LNCaP clone FGC (cell line): ENCODE results near the gene SLC35F5.
"Not testable (repeated sequence)": the region's sequence is repeated elsewhere in the genome, so short reads cannot be mapped to it uniquely, and the experiment has no call there.

Experiments
- DNase-seq: peaks from one replicate; pipeline ENCODE4 v3.0.0-alpha.2; 2011; ENCODE audit warnings: low read depth
- H3K4me3 ChIP-seq: 2 replicates; pipeline ENCODE4 v1.5.1; 2011; ENCODE audit warnings: mild to moderate bottlenecking, low read depth, low read length, control low read depth
- TF ChIP-seq, protein P1 (sequence below): IDR thresholded peaks from 2 replicates; pipeline ENCODE4 v1.5.1; 2012; ENCODE audit warnings: mild to moderate bottlenecking; ENCODE audit not compliant: control insufficient read depth, insufficient read depth; ENCODE audit errors: extremely low read depth

SLC35F5 gene

DNA sequence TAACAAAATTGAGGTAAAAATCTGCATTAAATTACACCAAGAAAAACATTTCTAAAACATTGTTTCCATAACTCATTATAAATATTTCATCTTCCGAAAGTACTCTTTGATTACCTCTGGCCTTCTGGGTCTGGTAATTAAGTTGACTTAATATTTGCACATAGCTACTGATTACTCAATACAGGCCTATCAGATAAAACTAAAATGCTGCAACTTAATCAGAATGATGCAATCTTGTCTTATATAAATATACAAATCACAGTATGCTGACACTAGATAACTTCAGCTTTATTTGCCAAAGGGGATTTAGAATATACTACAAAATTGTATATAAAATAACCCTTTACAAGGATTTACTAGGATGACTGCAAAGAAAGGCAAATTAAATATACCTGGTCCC lies 49.3 kb downstream of the SLC35F5 start:
- peak; percentile 78 for DNase-seq
- TF ChIP-seq, protein P1, sequence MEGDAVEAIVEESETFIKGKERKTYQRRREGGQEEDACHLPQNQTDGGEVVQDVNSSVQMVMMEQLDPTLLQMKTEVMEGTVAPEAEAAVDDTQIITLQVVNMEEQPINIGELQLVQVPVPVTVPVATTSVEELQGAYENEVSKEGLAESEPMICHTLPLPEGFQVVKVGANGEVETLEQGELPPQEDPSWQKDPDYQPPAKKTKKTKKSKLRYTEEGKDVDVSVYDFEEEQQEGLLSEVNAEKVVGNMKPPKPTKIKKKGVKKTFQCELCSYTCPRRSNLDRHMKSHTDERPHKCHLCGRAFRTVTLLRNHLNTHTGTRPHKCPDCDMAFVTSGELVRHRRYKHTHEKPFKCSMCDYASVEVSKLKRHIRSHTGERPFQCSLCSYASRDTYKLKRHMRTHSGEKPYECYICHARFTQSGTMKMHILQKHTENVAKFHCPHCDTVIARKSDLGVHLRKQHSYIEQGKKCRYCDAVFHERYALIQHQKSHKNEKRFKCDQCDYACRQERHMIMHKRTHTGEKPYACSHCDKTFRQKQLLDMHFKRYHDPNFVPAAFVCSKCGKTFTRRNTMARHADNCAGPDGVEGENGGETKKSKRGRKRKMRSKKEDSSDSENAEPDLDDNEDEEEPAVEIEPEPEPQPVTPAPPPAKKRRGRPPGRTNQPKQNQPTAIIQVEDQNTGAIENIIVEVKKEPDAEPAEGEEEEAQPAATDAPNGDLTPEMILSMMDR, result no peak

GRCh38 chr2:113705982-113706523 lies 50.4 kb downstream of the SLC35F5 start:
- TF ChIP-seq, protein P1, result no peak
- H3K4me3 ChIP-seq, result no peak overlapping the region
- DNase-seq, result no peak

More for the DNA sequence above, 49.3 kb downstream of the SLC35F5 start:
- no peak overlapping the region for H3K4me3 ChIP-seq

DNA sequence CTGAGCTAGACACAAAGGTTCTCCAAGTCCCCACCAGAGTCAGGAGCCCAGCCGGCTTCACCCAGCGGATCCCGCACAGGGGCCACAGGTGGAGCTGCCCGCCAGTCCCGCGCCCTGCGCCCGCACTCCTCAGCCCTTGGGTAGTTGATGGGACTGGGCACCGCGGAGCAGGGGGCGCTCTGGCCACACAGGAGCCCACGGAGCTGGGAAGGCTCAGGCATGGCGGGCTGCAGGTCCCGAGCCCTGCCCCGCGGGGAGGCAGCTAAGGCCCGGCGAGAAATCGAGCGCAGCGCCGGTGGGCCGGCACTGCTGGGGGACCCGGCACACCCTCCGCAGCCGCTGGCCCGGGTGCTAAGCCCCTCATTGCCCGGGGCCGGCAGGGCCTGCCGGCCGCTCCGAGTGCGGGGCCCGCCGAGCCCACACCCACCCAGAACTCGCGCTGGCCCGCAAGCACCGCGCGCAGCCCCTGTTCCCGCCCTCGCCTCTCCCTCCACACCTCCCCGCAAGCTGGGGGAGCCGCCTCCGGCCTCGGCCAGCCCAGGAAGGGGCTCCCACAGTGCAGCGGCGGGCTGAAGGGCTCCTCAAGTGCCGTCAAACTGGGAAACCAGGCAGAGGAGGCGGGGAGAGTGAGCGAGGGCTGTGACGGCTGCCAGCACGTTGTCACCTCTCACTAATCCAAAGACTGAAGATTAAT lies 52.0 kb downstream of the SLC35F5 start:
- not testable (repeated sequence) for DNase-seq

DNA sequence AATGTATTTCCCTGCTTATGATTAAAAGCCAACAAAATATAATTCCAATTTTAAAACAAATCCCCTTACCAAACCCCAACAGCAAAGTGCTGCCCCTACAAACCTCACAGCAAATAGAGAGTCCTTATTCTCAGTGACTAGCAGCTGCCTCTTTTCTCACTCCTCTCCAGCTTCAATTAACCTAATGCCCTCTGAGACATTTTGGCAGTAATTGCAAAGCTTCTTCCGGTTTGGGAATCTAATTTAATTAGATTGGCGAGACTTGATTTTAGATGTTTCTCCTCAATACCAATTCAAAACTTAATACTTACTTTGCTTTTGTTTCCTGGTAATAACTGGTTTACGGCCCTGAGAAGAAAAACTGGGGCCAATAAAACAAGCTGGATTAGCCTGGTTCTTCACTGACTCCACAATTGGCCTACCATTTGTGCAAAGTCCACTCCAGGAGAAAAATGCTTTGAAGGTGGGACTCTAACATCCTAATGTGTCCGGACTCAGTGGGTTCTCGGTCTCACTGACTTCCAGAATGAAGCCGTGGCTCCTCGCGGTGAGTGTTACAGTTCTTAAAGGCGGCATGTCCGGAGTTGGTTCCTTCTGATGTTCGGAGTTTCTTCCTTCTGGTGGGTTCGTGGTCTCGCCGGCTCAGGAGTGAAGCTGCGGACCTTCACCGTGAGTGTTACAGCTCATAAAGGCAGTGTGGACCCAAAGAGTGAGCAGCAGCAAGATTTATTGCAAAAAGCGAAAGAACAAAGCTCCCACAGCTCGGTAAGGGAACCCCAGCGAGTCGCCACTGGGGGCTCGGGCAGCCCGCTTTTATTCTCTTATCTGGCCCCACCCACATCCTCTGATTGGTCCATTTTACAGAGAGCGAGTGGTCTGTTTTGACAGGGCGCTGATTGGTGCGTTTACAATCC lies 52.8 kb downstream of the SLC35F5 start:
- H3K4me3 ChIP-seq, result no peak overlapping the region
- DNase-seq, result no peak
- TF ChIP-seq, protein P1, result no peak

More for the DNA sequence above, 52.0 kb downstream of the SLC35F5 start:
- H3K4me3 ChIP-seq, result not testable (repeated sequence)

- TF ChIP-seq, protein P1, result no peak
- DNase-seq, result no peak
- H3K4me3 ChIP-seq, result no peak overlapping the region
These were observed 56.1 kb downstream of the SLC35F5 start for GRCh38 chr2:113700186-113700841.

- H3K4me3 ChIP-seq, result no peak overlapping the region
- DNase-seq, result no peak
- TF ChIP-seq, protein P1, result no peak
These were observed 57.5 kb downstream of the SLC35F5 start for GRCh38 chr2:113698892-113699447.

- DNase-seq, H3K4me3 ChIP-seq: not testable (repeated sequence)
These were observed 58.2 kb downstream of the SLC35F5 start for GRCh38 chr2:113698251-113698650.
